Measurements from ENCODE around the gene UGT1A5. TPM values are rescaled to one million over a fixed set of nuclear protein-coding genes. Genes with fewer than 3 reads are reported as not detected.

Gene UGT1A5
- total and polyA plus RNA-seq, 12 donors = 0.43 TPM; not detected in 11

GRCh38 chr2:233681521-233682099, 31.1 kb upstream of the UGT1A5 start, which contains the start of gene UGT1A7:
UGT1A7 (plus strand) TSS chr2:233681901; CDS start chr2:233681938, 37 bp downstream.
- H3K27ac ChIP-seq = no peak within 1 kb of the TSS
- intact Hi-C loops (cut with DNase I) = no loop called here
- WGBS, 4 donors = 51 to 60% (median 59%) methylated on average over 4 to 5 of the region's 5 CpGs
- H3K4me1 ChIP-seq (replicated peaks in 1 of 2) = no peaks in the 10 kb centered on the region
- peaks cover 7% of the 10 kb centered on the region for H3K27me3 ChIP-seq
- no peaks in the 10 kb centered on the region for H3K36me3 ChIP-seq (replicated peaks in 1 of 2)
- H3K4me3 ChIP-seq = no peak within 1 kb of the TSS
- H3K9me3 ChIP-seq (replicated peaks in 1 of 3) = no peaks in the 10 kb centered on the region
- DNase-seq = peak in 1 of 7 donors; percentile 10
- TF ChIP-seq CTCF (IDR thresholded peaks at IDR 0.05) (no peak), POLR2A (IDR thresholded peaks at IDR 0.05) (no peak)

- Histone ChIP-seq H3K9me3 (replicated peaks in 1 of 3) (no peaks in the 10 kb centered on the region), H3K27me3 (no peaks in the 10 kb centered on the region), H3K27ac (no peak overlapping the region), H3K4me1 (replicated peaks in 1 of 2) (no peaks in the 10 kb centered on the region), H3K36me3 (replicated peaks in 1 of 2) (no peaks in the 10 kb centered on the region), H3K4me3 (no peak overlapping the region)
- DNase-seq = no peak
- whole genome bisulfite sequencing, 4 donors = 71 to 83% (median 79%) methylated on average over 1 of the region's 1 CpG
- TF ChIP-seq CTCF (IDR thresholded peaks at IDR 0.05) (no peak), POLR2A (IDR thresholded peaks at IDR 0.05) (no peak)
- intact Hi-C loops (cut with DNase I) = no loop called here
Observed at GRCh38 chr2:233684640-233685039, 28.1 kb upstream of the UGT1A5 start.

- H3K27ac ChIP-seq = no peak overlapping the region
- intact Hi-C loops (cut with DNase I) = no loop called here
- TF ChIP-seq POLR2A (IDR thresholded peaks at IDR 0.05) (no peak), CTCF (IDR thresholded peaks at IDR 0.05) (no peak)
- H3K36me3 ChIP-seq (replicated peaks in 1 of 2) = no peaks in the 10 kb centered on the region
- no peaks in the 10 kb centered on the region for H3K4me1 ChIP-seq (replicated peaks in 1 of 2)
- H3K9me3 ChIP-seq (replicated peaks in 1 of 3) = no peaks in the 10 kb centered on the region
- no peak for DNase-seq
- WGBS, 4 donors = 72 to 88% (median 84%) methylated on average over 5 of the region's 5 CpGs
- H3K27me3 ChIP-seq = no peaks in the 10 kb centered on the region
- no peak overlapping the region for H3K4me3 ChIP-seq
Observed at GRCh38 chr2:233686928-233687327, 25.8 kb upstream of the UGT1A5 start.

- no peak for TF ChIP-seq CTCF (IDR thresholded peaks at IDR 0.05)
- no peak for TF ChIP-seq POLR2A (IDR thresholded peaks at IDR 0.05)
- Histone ChIP-seq H3K4me1 (replicated peaks in 1 of 2) (no peaks in the 10 kb centered on the region), H3K9me3 (replicated peaks in 1 of 3) (no peaks in the 10 kb centered on the region)
Observed at GRCh38 chr2:233688341-233688740, 24.4 kb upstream of the UGT1A5 start.

More at GRCh38 chr2:233688341-233688740, 24.4 kb upstream of the UGT1A5 start:
- no peaks in the 10 kb centered on the region for H3K36me3 ChIP-seq (replicated peaks in 1 of 2)
- H3K4me3 ChIP-seq = no peak overlapping the region
- 66 to 80% (median 71%) methylated on average over 5 of the region's 5 CpGs for WGBS, 4 donors
- intact Hi-C loops (cut with DNase I) = no loop called here
- H3K27ac ChIP-seq = no peak overlapping the region
- DNase-seq = no peak
- no peaks in the 10 kb centered on the region for H3K27me3 ChIP-seq
